Urinary bladder (tissue), 4 donors: ENCODE data around the gene FSTL3. TPM values are rescaled to one million over a fixed set of nuclear protein-coding genes. Genes with fewer than 3 reads are reported as not detected.
"Not testable (repeated sequence)": the region's sequence is repeated elsewhere in the genome, so short reads cannot be mapped to it uniquely, and the experiment has no call there.

Experiments
- DNase-seq: peaks from one replicate; pipeline ENCODE4 v3.0.0-alpha.2; 2015; ENCODE audit errors: extremely low spot score
- H3K27ac ChIP-seq: one replicate; pipeline ENCODE4 v1.5.1; 2013; ENCODE audit warnings: low read depth, mild to moderate bottlenecking, moderate library complexity
- H3K36me3 ChIP-seq: one replicate; pipeline ENCODE4 v1.6.1; 2013; ENCODE audit warnings: mild to moderate bottlenecking, moderate library complexity; ENCODE audit not compliant: insufficient read depth
- H3K4me1 ChIP-seq: one replicate; pipeline ENCODE4 v1.6.1; 2013; ENCODE audit warnings: mild to moderate bottlenecking, moderate library complexity; ENCODE audit not compliant: insufficient read depth
- H3K4me3 ChIP-seq: one replicate; pipeline ENCODE4 v1.5.1; 2013; ENCODE audit warnings: low read depth, low read length
- WGBS: extraction: QIAGEN DNeasy Blood & Tissue Kit; methylation state at CpG from one replicate; pipeline ENCODE4 v1.1.7; 2013; 5-methylcytosine and 5-hydroxymethylcytosine counted together
- polyA plus RNA-seq: library from polyadenylated mRNA; stranded (reverse); fragments of 200-250 nt; gene quantifications from one replicate; pipeline ENCODE4 v1.2.3, GENCODE V29; 2013
- total RNA-seq: library from RNA; depleted of rRNA; stranded (reverse); fragments of >200 nt; gene quantifications from one replicate; pipeline ENCODE4 v1.2.3, GENCODE V29; 2014
- donor health status: healthy with polysubstance abuse.
- donor health status: healthy.

Gene FSTL3
- total and polyA plus RNA-seq, 2 donors, result 23.3 to 86.9 TPM

DNA sequence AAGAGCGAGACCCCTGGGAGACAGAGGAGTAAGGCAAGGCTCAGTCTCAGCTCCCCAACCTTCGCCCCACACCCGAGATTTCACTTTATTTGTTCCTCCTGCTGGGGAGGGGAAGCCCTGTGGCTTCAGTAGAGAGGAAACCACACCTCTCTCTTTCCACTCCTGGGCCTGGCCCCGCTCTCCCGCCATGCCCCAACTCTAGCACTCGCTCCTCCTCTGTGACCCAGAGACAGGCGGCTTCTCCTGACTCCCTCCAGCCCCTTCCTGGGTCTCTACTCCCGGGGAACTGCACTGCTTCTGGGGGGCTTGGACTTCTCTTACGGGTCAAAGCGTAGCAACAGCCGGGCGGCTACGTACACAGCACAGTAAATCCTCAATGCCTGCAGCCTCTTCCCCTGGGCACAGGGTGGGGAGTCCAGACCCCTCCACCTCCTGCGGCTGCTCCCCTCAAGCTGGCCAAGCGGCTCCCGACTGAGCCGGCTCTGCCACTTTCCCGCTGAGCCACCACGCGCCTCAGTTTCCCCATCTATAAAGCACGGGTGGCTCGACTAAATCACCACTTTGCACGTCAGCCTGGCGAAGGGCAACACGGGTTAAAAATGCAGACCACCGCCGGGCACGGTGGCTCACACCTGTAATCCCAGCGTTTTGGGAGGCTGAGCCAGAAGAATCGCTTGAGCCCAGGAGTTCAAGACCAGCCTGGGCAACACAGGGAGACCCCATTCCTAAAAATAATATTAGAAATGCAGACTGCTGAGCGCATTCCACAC is 14.6 kb upstream of the FSTL3 start:
- 20% methylated on average over 31 of the region's 31 CpGs for WGBS
- peak overlapping the region; percentile 97 for H3K4me3 ChIP-seq
- H3K4me1 ChIP-seq, result no peaks in the 10 kb centered on the region
- no peak for DNase-seq
- H3K27ac ChIP-seq, result peak overlapping the region; percentile 83
- no peaks in the 10 kb centered on the region for H3K36me3 ChIP-seq

DNA sequence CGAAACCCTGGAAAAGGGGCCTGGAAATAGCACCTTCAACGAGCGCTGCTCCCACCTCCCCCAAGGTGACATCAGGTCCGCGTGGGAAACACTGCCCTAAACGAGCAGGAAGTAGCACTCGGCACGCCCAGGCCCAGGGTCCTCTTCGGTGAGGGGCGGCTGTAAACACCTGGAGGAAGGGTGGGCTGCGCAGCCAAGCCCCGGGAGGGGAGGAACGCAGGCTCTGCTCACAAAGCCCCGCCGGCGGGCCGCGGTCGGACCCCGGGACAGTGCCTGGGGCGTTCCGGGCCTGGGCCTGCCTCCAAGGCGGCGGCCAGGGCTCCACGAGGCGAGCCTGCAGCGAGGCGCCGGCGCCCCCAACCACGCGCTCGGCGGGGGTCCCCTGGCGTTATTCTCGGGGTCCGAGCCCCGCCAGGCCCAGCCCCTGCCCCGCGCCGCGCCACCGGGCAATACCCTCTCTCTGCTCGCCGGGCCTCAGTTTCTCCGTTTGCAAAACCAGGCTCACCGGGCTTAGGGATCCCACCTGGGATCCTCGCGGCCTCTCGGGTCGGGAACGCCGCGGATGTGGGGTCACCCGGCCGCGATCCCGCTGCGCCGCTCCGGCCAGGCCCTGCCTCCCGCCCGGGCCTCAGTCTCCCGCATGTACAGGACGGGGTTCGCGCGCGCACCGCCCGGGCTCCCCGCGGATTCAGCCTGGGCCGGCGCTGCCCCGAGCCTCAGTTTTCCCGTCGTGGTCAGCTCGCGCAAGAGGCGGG is 13.8 kb upstream of the FSTL3 start:
- WGBS, result under 1% methylated on average over 81 of the region's 81 CpGs
- Histone ChIP-seq H3K27ac (peak overlapping the region; percentile 83), H3K4me3 (peak overlapping the region; percentile 97), H3K36me3 (no peaks in the 10 kb centered on the region), H3K4me1 (no peaks in the 10 kb centered on the region)
- no peak for DNase-seq

DNA sequence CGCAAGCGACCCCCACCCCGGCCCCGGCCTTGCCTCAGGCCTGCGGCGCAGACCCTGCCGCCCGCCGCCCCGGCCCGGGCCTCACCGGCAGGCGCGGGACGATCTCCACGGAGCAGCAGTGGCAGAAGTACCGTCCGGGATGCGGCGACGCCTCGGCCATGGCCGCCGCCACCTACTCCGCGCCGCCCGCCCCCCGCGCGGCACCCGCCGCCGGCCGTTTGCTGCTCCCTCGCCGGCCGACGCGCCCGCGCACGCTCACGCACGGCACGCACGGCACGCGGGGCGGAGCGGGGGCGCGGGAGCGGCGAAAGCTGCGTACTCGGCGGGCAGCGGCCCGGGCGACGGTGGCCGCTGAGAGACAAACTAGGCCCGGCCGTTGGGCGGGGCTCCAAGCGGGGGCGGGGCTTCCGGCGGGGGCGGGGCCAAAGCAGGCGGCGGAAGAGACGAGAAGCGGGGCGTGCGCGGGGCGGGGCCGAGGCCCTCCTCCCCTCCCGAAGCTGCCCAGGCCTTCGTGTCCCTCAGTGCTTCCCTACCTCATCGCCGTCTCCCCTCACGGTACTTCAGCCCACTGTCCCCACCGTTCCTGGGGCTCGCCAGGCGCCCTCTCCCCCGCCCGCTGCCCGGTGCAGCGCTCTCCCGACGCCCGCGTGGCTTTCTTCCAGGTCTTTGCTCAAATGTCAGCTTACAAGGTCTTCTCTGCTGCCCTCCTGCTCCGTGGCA is 13.1 kb upstream of the FSTL3 start, which contains the start of gene RNF126:
Gene RNF126, minus strand, starts transcription at position 253 of the 720 bp plus-strand sequence. Its CDS starts 93 bp downstream, at position 160.
- no peak for DNase-seq
- Histone ChIP-seq H3K36me3 (no peaks in the 10 kb centered on the region), H3K27ac (peak within 1 kb of the TSS; percentile 83), H3K4me3 (peak within 1 kb of the TSS; percentile 97), H3K4me1 (no peaks in the 10 kb centered on the region)
- WGBS, result 2% methylated on average over 97 of the region's 97 CpGs

DNA sequence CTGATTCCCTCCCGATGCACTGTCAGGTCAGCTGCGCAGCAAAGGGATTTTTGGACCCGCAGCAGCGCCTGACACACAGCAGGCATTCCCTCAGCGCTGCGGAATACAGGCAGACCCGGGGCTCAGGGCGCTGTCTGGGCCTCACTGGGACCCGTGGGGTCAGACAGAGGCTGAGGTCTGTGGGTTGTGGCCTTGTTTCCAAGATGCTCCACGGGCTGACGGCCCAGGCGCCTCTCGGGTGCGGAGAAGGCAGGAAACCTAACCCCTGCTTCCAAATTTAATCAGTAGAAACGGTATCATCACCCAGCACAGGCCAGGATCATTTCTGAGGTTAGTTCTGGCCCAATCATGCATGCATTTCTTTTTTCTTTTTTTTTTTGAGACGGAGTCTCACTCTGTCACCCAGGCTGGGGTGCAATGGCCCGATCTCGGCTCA is 12.5 kb upstream of the FSTL3 start:
- H3K4me1 ChIP-seq, result no peaks in the 10 kb centered on the region
- H3K27ac ChIP-seq, result peak overlapping the region; percentile 83
- peak overlapping the region; percentile 33 for H3K4me3 ChIP-seq
- H3K36me3 ChIP-seq, result no peaks in the 10 kb centered on the region
- DNase-seq, result no peak
- 56% methylated on average over 18 of the region's 18 CpGs for WGBS

DNA sequence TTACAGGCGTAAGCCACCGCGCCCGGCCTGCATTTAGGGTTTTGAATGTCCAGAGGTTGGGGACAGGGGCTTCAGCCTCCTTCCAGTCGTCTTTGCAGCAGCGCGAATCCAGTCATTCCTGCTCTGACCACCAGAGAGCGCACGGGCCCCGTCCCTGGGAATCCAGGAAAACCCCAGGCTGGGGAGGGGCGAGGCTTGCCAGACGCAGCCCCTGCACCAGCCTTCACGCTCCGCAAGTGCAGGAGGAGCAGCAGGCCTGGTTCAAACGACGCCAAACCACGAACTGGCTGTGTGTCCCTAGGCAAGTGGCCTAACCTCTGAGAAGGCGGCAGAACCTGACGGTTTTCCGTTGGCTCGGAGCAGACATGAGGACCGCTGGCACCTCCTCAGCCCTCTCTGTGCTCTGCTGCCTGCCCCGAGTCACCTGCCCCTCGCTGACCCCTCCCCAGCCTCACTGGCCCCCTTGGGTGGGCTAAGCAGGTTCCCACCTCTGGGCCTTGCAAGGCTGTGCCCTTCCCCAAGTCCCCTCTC is 11.2 kb upstream of the FSTL3 start:
- WGBS, result 7% methylated on average over 24 of the region's 24 CpGs
- Histone ChIP-seq H3K4me1 (no peaks in the 10 kb centered on the region), H3K36me3 (no peaks in the 10 kb centered on the region), H3K27ac (no peak overlapping the region), H3K4me3 (no peak overlapping the region)
- no peak for DNase-seq

DNA sequence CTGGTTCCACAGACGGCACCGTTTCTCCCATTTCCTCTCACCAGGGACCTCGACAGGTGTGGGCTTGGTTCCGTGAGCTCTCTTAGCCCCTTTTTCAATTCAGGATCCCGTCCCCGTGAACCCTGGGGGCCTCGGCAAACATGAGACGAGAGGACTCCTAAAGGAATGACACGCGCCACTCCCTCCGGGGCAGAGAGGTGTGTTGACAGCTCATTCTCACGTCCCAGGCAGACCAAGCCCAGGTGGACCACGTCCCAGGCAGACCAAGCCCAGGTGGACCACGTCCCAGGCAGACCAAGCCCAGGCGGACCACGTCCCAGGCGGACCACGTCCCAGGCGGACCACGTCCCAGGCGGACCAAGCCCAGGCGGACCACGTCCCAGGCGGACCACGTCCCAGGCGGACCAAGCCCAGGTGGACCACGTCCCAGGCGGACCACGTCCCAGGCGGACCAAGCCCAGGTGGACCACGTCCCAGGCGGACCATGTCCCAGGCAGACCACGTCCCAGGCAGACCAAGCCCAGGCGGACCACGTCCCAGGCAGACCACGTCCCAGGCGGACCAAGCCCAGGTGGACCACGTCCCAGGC is 9.1 kb upstream of the FSTL3 start:
- not testable (repeated sequence) for H3K4me1 ChIP-seq, DNase-seq, H3K36me3 ChIP-seq, H3K4me3 ChIP-seq, H3K27ac ChIP-seq
- WGBS, result 92% methylated on average over 38 of the region's 38 CpGs

DNA sequence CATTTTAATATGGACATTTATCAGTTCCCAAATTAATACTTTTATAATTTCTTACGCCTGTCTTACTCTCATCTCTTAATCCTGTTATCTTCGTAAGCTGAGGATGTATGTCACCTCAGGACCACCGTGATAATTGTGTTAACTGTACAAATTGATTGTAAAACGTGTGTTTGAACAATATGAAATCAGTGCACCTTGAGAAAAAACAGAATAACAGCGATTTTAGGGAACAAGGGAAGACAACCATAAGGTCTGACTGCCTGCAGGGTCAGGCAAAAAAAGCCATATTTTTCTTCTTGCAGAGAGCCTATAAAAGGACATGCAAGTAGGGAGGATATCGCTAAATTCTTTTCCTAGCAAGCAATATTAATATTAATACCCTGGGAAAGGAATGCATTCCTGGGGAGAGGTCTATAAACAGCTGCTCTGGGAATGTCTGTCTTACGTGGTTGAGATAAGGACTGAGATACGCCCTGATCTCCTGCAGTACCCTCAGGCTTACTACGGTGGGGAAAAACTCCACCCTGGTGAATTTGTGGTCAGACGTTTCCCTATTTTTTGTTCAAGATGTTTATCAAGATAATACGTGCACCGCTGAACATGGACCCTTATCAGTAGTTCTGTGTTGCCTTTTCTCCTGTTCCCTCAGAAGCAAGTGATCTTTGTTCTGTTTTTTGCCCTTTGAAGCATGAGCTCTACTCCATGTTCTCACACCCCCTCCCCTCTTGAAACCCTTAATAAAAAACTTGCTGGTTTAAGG is 7.3 kb upstream of the FSTL3 start:
- H3K4me1 ChIP-seq, result not testable (repeated sequence)

DNA sequence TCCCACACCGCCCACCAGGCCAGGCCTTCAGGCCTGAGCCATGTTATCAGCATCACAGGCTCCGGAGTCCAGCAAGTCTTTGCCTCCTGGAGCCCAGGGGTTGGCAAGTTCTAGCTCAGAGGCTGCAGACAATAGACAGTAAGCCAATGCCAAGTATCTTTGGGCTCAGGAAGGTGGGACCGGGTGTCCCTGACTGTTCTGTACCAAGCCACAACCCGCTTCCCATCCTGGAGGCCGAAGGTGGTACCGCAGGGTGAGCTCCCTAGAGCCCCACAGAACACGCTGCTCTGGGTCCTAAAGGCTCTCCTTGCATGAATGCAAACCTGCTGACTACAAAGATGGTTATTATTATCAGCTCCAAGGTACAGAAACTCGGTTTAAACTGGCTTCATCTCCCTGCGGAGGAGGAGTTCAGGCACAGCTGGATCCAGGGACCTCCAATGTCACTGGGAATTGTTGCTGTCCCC is 5.5 kb upstream of the FSTL3 start:
- Histone ChIP-seq H3K27ac (no peak overlapping the region), H3K36me3 (no peaks in the 10 kb centered on the region), H3K4me1 (no peaks in the 10 kb centered on the region), H3K4me3 (no peak overlapping the region)
- no peak for DNase-seq
- 84% methylated on average over 9 of the region's 9 CpGs for WGBS

More for the DNA sequence above, 7.3 kb upstream of the FSTL3 start:
- not testable (repeated sequence) for H3K4me3 ChIP-seq, DNase-seq, H3K36me3 ChIP-seq, H3K27ac ChIP-seq
- 47% methylated on average over 12 of the region's 12 CpGs for WGBS

DNA sequence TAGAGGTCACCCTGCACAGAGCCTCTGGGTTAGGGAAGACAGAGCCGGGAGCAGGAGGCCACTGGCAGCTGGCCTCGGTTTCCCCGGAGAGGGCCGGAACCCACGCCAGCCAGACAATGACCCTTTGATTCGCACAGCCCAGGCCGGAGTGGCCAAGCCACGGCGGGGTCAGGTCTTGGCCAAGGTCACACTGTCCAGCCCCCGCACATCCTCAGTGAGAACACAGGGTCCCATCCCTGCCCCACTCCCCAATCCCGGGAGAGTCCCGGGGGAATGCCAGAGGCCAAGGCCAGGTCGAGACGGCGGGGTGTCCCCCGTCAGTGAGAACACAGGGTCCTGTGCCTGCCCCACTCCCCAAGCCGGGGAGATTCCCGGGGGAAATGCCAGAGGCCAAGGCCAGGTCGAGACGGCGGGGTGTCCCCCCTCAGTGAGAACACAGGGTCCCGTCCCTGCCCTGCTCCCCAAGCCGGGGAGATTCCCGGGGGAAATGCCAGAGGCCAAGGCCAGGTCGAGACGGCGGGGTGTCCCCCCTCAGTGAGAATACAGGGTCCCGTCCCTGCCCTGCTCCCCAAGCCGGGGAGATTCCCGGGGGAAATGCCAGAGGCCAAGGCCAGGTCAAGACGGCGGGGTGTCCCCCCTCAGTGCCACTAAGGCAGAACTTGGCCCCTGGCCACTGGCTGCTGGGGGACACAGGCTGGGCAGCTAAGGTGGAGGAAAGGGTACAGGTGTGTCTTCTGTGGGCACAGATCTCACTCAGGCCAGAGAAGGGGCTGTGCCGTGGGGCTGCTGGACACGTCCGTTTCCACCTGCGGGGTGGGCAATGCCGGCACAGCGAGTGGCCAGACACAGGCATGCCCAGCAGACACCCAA is 1.7 kb upstream of the FSTL3 start:
- H3K27ac ChIP-seq, result no peak overlapping the region
- H3K4me1 ChIP-seq, result no peaks in the 10 kb centered on the region
- no peak for DNase-seq
- WGBS, result 73% methylated on average over 38 of the region's 38 CpGs
- H3K4me3 ChIP-seq, result no peak overlapping the region
- no peaks in the 10 kb centered on the region for H3K36me3 ChIP-seq

DNA sequence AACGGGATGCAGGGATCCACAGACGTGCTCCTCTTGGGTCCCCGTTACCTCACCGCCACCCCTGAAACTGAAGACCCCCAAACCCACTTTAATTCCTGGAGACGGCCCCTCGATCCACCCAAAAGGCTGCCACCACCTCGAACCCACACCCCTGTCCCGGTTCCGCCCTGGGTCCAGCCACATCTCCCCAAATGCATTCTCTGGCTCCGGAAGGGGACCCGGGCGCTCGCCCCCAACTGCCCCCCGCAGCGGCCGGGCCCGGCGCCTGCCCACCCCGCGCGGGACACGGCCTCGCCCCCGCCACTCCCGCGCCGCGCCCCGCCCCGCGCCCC is 219 bp upstream of the FSTL3 start:
- H3K4me1 ChIP-seq, result no peaks in the 10 kb centered on the region
- H3K36me3 ChIP-seq, result no peaks in the 10 kb centered on the region

DNA sequence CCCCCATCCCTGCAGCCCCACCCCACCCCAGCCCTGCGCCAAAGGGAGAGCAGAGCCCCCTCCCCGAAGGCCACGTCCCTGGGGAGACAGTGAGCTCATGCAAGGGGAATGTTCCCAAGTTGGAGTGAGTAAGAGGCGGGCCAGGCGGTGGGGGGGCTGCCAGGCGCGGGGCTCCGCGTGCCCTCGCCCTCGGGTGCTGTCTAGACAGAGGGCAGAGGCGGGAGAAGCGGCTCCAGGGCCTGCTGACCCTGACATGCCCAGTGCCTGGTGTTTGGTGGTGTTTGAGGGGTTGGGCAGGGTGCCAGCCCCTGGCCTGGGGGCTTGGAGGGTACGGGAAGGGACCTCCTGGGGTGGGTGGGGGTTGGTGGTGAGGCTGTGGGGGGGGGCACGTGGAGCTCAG is 1.0 kb downstream of the FSTL3 start:
- 5% methylated on average over 15 of the region's 15 CpGs for WGBS
- H3K4me1 ChIP-seq, result no peaks in the 10 kb centered on the region
- no peaks in the 10 kb centered on the region for H3K36me3 ChIP-seq
- peak overlapping the region; percentile 45 for H3K4me3 ChIP-seq
- no peak overlapping the region for H3K27ac ChIP-seq
- DNase-seq, result no peak

More for the DNA sequence above, 219 bp upstream of the FSTL3 start:
- Histone ChIP-seq H3K27ac (peak overlapping the region; percentile 32), H3K4me3 (peak overlapping the region; percentile 45)
- no peak for DNase-seq
- 7% methylated on average over 31 of the region's 31 CpGs for WGBS
